Measurements from ENCODE around the gene VMAC.

GRCh38 chr19:5894704-5895349 is 9.8 kb upstream of the VMAC start:
- TF ChIP-seq CTCF (optimal IDR thresholded peaks at IDR 0.05 in 1 of 3, IDR thresholded peaks at IDR 0.05 in 1 of 3, conservative IDR thresholded peaks at IDR 0.05 in 1 of 3; ENCODE audit: extremely low read depth in 1 of 3, insufficient read depth in 2 of 3, low read length in 3 of 3) (no peak), EZH2 (IDR thresholded peaks at IDR 0.05; ENCODE audit: low read length) (no peak)
